Gastroesophageal sphincter (tissue), 3 donors: ENCODE measurements around the gene SMIM33.

Experiments used
- CTCF ChIP-seq, 4 experiments: fragments of 200-600 bp in 2 of 4; fragments of 450-650 bp in 2 of 4; sonication (generic) in 1 of 4; IDR thresholded peaks; one replicate each; pipeline ENCODE4 v1.5.1; 2017 to 2019; ENCODE audit warnings: antibody characterized with exemption in 4 of 4, mild to moderate bottlenecking in 2 of 4, moderate library complexity in 2 of 4
- EP300 ChIP-seq: sonication (generic); formaldehyde crosslinking; IDR thresholded peaks from one replicate; pipeline ENCODE4 v1.6.1; 2017; ENCODE audit warnings: antibody characterized with exemption, mild to moderate bottlenecking
- POLR2A ChIP-seq, 2 donors: fragments of 450-650 bp; IDR thresholded peaks; one replicate each; pipeline ENCODE4 v1.6.1; 2017; ENCODE audit warnings: antibody characterized with exemption in 2 of 2, mild to moderate bottlenecking in 2 of 2, moderate library complexity in 1 of 2
- POLR2AphosphoS5 ChIP-seq: sonication (generic); formaldehyde crosslinking; IDR thresholded peaks from one replicate; pipeline ENCODE4 v1.6.1; 2017; ENCODE audit warnings: antibody characterized with exemption

- TF ChIP-seq POLR2A (IDR thresholded peaks at IDR 0.05) (no peak), CTCF (IDR thresholded peaks at IDR 0.05) (peak in 3 of 4 experiments; percentile 16 to 33 (median 32)), POLR2AphosphoS5 (no peak), EP300 (no peak)
Measured at GRCh38 chr5:139481580-139482049, 10.8 kb downstream of the SMIM33 start.
